Right hindlimb (tissue), 1 donor: ENCODE data around the gene PCDH9.

Source experiments
- DNase-seq: peaks from one replicate; pipeline ENCODE4 v3.0.0-alpha.2; 2018

PCDH9 gene

DNA sequence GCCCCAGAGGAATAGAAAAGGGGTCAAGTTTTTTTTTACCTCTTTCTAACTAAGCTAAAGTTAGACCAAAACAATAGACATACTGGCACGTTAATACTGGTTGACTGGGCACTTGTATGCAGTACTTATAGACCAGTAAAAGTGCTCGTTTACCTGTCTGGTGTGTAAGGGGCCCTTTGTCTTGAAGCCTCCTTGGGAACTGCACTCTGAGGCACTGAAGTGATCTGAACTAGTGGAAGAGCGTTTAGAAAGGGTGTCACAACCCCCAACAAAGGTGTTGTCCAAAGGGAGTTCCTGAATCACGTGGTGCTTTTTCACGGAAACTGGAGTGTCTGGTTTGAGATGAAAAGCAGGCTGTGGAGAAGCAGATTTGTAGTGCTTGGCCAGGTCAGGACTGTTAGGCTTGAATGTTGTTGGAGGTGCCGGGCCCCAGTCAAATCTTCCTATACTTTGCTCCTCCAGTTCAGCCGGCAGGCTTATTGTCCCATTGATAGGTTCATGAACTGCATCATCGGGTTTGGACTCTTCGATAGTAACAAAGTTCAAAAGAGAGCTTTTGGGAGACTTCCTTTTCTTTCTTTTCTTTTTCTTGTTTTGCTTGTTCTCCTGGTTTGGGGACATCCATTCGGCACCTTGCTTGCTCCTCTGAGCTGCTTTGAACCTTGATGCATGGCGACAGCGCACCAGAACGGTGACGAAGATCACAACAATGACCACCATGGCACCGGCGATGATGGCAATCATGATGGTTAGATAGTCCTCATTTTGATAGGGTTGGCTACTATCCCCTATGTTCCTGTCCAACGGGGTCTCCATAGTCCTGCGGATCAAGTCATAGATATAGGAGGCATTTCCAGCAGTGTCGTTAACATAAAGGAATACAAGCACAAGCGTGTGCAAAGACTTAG is 4.6 kb downstream of the PCDH9 start:
- DNase-seq, result no peak

GRCh38 chr13:67224148-67224846 is 5.8 kb downstream of the PCDH9 start:
- DNase-seq, result peak; percentile 83

DNA sequence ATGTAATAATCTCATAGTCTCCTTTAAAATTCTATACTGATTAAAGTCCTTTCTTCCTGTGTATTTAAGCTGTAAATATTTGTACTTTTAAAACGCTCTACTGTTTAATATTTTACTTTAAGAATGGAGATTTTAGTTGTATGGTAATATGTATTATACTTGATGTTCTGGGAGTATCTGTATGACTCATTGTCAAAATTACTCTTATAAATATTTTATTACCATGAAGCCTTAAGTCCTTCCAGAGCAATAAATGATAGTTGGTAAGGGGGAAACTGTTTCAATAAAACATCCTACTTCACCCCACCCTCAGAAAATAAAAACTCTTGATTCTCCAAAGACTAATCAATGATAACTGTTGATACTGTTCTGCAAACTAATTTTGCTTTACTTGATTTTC is 6.4 kb downstream of the PCDH9 start:
- no peak for DNase-seq

- DNase-seq, result no peak
Observed at GRCh38 chr13:67223024-67223423, 7.1 kb downstream of the PCDH9 start.

DNA sequence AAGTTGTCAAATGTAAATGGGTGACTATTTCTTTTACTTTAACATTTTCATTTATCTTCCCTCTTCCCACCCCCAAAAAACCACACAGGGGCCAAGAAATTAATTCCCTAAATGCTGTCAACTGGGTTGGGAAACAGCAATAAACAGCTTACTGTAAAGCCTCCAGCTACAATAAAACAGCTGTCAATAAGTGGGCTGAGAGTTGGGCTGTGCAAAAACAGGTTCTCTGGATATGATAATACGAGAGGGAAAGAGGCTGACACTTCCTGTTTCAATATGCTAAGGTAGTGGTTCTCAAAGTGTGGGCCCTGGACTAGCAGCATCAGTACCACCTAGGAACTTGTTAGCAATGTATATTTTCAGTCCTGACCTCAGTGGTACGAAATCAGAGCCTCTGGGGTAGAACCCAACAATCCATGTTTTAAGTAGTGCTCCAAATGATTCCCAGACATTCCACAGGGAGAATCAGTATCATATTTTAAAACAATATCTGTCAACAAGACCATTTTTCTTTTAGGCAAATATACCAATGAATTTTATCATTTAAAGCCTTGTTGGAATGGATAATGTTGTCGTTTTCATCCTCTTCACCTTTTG is 8.4 kb downstream of the PCDH9 start:
- DNase-seq, result no peak

- DNase-seq, result no peak
Observed at GRCh38 chr13:67219113-67219512, 11.0 kb downstream of the PCDH9 start.

DNA sequence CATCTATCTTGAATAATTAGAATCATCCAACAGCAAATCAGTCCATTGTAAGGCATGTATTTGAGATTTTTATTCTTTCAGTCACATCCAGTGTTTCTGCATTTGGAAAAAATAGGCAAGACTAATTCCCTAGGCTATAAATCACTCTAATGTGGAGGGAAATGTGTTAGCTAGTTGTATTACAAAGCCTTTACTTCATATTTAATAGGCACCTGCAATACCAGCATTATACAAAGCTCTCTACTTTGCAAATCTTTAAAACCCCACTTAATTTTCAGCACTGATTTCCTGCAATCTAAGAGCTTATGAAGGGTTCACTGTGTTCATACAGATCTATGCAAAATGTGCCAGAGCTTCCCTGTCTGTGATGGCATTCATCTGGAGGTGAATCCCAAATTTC is 12.3 kb downstream of the PCDH9 start:
- no peak for DNase-seq

DNA sequence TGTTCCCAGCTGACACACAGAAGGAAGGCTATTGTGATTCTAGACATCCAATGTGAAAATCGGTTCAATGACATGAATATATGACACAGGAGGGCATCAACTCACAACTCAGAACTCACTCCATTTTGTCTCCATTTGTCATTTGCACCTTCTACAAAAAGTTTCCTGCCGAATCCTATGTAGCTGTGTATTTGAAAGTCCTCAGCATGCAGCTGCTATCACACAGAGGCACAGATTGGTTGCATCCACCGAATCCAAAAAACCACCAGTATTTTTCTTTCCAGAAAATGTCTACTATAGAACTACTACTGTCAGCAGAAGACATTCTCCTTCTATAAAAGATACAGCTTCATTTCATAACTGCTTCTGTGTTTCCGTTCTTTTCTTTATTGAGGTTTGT is 13.3 kb downstream of the PCDH9 start:
- DNase-seq, result no peak

DNA sequence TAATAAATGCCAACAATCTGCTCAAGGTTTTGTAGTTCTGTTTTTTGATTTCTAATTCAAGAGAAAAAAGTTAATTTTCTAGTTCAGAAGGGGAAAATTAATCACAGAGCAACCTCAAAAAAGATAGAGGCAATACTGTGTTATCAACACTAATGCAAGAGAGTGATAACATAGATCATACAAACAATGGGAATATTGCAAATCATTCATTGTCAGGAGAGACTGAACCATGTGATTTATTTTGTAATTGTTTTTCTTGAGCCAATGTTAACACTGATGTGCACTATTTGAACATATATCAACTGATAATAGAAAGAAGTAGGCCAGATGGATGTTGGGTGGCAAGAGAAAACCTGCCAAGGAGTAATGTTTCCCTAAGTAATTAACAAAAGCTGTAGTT is 19.9 kb downstream of the PCDH9 start:
- no peak for DNase-seq

DNA sequence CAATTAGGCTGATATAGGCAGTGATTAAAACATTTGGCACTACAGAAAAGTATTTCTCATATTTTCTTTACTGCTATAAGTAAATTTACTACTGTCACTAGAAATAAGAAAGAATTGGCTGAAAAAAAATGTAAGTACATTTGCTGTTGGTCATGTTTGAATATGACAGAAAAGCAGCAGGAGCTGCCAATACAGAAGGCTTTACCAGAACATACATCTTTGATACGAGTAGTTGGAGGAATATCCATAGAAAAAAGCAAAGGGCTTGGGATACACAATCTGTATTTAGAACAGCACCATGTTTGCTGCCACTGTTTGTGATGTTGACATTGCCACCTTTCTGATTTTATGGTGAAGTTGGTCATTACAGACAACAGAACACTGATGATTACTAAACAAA is 21.6 kb downstream of the PCDH9 start:
- DNase-seq, result no peak

DNA sequence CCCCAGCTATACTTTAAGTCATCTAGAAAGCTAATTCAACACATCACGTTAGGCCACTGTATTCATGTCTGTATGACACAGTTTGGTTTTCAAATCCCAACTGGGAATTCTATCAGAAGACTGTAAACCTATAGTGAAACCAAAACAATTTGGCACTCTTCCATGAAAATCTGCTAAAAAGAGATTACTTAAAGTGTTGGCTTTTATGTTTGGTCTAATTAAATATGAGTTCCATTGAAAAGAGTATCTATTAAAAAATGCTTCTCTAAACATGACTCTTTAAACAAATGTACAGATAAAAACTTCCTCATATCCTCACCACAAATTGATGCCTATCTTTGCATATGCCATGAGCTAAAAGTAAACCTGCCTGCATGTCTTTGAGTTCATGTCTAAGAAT is 25.4 kb downstream of the PCDH9 start:
- DNase-seq, result no peak

DNA sequence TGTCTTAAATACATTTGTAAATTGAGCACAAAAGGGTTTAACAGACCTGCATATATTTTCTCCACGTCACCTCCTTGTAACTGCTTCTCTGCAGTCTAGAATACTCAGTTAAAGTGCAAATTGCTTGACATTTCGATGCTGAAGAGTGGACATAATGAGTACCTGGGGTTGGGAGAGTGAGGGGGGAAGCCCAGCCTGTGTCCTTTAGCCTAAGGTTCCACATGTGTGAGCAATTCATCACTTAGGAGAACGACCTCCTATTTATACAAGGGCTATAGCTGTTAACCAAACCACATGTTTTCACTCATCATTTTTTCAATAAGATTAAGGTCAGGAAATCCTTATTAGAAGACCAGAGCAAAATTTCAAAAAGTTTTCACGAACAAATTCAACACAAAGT is 29.5 kb downstream of the PCDH9 start:
- no peak for DNase-seq

DNA sequence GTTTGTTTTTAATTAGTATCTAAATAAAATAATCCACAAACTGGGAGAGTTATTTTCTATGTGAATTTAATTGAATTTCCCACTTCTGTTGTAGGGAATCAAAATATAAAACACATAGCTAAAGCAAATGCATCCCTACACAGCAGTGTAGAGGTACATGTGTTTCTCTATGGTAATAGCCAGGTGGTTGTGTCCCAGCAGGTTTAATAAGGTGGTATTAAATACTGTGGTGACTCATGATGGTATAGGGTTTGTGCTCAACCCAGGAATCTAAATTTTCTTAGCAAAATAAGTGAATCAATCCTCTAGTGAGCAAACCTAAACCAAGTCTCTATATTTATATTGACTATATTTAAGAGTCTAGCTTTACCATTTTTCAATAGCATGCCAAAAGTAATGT is 30.0 kb downstream of the PCDH9 start:
- DNase-seq, result no peak

- no peak for DNase-seq
Observed at GRCh38 chr13:67197704-67198103, 32.4 kb downstream of the PCDH9 start.

- DNase-seq, result no peak
Observed at GRCh38 chr13:67193979-67194378, 36.2 kb downstream of the PCDH9 start.

DNA sequence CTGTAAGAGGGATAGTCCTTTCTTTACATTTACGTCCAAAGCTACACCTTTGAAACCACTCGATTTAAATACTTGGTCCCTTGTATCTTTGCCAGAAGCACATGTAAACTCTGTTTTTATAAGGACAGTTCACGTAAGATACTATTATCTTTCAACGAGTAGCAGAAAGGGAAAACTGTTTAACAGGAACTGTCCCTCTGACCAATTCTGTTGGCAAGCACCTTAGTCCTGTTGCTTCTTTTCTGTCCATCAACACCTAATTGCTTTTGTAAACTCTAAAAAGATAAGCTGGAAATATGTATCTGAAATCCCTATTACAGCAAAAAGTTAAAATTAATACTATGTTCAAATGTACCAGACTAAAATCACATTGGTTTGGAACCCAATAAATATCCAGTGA is 37.4 kb downstream of the PCDH9 start:
- DNase-seq, result no peak

GRCh38 chr13:67186995-67187569 is 43.1 kb downstream of the PCDH9 start:
- no peak for DNase-seq

- no peak for DNase-seq
Observed at GRCh38 chr13:67184247-67184646, 45.9 kb downstream of the PCDH9 start.

- DNase-seq, result no peak
Observed at GRCh38 chr13:67183151-67183550, 47.0 kb downstream of the PCDH9 start.

- no peak for DNase-seq
Observed at GRCh38 chr13:67175836-67176459, 54.2 kb downstream of the PCDH9 start.

- no peak for DNase-seq
Observed at GRCh38 chr13:67168384-67168783, 61.8 kb downstream of the PCDH9 start.

DNA sequence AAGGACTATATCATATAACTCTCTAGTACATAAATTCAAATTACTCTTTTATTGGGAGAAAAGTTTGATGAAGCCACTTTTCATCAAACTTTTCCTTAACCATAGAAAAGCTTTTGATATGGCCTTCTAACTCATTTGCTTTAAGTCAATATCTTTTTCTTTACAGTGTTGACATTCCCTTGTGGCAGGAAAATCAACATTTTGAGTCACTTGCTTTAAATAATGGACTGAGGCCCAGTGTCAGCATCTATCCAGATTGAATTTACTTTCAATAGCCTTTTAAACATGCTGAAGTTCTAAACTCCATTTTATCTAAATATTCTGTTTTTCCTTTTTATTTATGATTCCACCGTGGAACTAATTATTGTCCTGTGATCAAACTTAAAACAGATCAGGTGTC is 62.7 kb downstream of the PCDH9 start:
- no peak for DNase-seq

GRCh38 chr13:67161176-67161575 is 69.0 kb downstream of the PCDH9 start:
- no peak for DNase-seq
